Middle frontal gyrus (tissue), 1 donor: ENCODE measurements around the gene DOP1B.
"Not testable (repeated sequence)": the region's sequence is repeated elsewhere in the genome, so short reads cannot be mapped to it uniquely, and the experiment has no call there.

Experiments
- DNase-seq: peaks from one replicate; pipeline ENCODE4 v3.0.0-alpha.2; 2015; ENCODE audit warnings: low spot score; ENCODE audit errors: extremely low spot score

The DOP1B gene

DNA sequence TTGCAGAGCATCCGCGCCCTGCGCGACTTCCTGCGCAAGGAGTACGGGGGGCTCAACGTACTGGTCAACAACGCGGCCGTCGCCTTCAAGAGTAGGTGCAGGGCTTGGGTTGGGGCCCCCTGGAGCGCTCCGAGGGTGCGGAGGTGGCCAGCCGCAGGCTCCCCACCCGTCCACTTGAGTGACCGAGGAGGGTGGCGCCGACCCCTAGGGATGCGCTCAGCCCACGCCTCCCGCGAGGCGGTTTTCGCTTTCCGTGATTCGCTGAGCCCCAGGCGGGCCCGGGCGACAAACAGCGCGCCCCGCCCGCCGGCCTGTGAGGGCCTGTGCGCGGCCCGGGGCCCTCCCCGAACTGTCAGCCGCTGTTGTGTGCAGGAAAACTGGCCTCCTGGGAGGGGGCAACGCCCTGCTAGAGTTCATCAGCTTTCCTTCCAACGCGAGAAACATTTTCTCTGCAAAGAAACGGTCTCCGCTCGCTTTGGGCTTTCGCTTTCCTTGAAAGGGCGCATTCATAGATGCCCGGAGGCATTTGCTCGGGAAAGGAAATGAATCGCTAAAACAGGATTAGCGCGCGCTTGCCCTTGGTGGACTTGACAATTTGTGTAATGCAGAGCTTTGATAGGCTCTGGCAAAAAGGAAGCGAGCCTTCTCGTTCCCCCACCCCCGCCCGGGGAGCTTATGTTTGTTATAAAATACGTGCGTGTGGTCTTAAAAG is 21.1 kb upstream of the DOP1B start:
- peak; percentile 49 for DNase-seq

DNA sequence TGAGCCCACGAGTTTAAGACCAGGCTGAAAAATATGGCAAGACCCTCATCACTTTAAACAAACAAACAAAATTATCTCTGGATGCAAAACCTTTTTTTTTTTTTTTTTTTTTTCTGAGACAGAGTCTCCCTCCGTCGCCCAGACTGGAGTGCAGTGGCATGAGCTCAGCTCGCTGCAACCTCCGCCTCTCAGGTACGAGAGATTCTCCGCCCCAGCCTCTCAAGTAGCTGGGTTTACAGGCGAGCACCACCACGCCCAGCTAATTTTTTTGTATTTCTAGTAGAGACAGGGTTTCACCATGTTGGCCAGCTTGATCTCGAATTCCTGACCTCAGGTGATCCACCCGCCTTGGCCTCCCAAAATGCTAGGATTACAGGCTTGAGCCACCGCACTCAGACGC is 16.8 kb upstream of the DOP1B start:
- not testable (repeated sequence) for DNase-seq

DNA sequence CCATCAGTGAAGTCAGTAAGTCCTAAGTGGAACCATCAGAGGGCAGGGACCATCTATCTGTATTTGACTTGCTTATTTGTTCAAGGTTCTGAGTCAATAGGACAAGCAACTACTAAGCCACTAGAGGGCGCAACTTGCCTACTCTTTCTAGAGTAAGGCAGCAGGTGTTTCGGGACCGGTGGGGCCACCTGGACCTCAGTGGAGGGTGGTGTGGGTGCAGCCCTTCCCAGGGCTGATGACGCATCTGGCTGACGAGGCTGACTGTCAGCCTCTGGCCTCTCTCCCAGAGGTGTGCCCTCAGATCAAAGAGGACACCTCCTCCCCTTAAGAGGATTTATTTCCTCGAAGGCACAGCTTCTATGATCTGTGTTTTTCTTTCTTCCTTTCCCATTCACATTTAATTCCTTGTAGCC is 15.1 kb upstream of the DOP1B start:
- peak; percentile 82 for DNase-seq

DNA sequence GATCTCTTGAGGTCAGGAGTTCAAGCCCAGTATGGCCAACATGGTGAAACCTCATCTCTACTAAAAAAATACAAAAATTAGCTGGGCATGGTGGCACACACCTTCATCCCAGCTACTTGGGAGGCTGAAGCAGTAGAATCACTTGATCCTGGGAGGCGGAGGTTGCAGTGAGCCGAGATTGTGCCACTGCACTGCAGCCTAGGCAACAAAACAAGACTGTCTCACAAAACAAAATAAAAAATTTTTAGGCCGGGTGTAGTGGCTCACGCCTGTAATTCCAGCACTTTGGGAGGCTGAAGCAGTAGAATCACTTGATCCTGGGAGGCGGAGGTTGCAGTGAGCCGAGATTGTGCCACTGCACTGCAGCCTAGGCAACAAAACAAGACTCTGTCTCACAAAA is 12.4 kb upstream of the DOP1B start:
- not testable (repeated sequence) for DNase-seq

DNA sequence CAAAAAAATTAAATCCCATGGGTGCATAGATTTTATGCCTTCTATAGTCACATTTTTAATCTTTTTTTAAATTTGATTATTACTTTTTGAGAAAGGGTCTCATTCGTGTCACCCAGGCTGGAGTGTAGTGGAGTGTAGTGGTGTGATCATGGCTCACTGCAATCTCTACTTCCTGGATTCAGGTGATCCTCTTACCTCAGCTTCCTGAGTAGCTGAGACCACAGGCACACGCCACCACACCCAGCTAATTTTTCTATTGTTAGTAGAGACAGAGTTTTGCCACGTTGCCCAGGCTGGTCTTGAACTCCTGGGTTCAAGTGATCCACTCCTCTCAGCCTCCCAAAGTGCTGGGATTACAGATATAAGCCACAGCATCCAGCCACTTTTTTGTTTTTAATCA is 11.4 kb upstream of the DOP1B start:
- no peak for DNase-seq

DNA sequence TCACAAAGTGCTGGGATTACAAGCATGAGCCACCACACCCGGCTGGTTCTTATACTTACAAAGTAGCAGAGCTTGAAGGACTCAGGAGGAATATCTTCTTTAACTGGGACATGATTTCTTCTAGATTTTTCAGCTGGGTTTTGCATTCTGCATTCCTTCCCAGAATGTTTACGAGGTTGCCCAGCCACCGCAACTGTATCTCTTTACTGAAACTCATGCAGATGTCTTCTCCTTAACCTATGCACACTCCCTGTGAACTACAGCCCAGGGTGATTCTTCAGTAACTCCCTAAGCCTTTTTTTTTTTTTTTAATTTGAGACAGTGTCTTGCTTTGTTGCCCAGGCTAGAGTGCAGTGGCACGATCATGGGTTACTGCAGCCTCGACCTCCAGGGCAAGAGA is 8.7 kb upstream of the DOP1B start:
- DNase-seq = no peak

DNA sequence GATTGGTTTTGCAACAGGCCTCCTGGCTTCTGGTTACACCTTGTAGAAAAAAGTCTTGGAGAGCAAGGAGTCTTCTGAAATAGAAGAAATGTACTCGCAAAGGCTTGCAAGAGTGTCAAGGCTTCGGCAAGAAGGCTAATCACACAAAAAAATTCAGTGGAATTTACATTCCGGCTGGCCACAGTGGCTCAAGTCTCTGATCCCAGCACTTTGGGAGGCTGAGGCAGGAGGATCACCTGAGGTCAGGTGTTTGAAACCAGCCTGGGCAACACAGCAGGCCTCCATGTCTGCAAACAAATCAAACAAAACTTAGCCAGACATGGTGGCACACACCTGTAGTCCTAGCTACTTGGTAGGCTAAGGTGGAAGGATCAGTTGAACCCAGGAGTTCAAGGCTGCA is 7.7 kb upstream of the DOP1B start:
- DNase-seq = no peak

DNA sequence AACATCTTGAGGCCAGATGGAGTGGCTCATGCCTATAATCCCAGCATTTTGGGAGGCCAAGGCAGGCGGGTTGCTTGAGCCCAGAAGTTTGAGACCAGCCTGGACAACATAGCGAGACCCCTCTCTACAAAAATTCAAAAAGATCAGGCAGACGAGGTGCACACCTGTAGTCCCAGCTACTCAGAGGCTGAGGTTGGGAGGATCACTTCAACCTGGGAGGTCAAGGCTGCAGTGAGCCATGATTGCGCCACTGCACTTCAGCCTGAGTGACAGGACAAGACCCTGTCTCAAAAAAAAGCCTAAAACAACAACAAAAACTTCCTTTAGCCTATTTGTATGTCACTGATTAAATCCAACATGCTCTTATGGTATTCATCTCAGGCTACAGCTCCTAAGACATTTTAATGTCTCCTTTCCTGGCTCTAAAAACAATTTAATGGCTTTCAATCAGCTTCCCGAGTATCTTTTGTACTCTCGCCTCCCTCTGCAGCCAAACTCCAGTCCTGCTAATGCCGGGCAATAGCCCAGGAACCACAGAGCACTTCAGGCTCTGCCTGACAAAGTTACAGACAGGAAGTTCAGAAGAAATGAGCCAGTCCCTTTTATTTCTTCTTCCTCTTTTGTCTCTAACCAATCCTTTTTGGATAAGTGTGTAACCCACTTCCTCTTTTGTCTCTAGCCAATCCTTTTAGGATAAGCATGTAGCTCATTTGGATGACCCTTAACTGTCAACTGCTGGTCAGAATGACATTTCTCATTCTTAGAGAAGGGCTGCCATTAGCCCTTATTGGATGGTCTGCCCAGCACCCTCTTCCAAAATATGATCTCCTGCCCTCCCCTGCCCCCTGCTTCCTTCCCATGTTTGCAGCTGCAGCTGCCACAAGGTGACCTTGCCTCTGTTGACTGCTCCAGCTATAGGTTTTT is 6.6 kb upstream of the DOP1B start:
- no peak for DNase-seq

DNA sequence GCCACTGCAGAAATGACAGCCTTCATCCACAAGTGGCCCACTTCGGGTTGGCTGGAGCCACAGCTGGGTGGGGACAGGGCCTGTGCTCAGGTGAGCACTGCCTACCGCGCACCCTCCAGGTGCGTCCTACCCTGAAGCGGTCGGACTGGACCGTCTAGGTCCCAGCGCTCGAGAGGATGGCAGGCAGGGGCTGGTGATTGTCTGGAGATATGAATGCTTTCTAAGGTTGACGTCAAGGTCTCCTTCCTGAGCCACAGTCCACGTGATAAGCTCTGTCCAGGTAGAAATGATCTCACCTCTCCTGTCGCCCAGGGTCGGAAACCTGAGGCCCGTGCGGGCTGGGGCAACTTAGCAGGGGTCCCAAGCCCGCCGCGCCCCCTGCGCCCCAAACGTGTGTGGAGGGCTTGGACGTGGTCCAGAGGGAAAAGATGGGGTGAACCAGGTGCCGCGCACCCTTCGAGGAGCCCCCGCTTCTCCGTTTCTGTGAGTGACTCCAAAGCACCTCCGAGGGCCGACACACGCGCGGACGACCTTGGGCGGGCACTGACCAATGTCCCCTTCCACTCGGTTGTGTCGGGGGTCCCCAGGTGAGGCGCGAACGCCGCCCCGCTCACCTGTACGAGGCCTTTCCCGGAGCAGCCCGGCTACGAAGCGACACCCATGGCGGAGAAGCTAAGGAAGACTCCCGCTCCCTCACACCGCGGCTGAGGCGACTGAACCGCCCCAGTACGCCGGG is 853 bp upstream of the DOP1B start:
- DNase-seq = no peak

DNA sequence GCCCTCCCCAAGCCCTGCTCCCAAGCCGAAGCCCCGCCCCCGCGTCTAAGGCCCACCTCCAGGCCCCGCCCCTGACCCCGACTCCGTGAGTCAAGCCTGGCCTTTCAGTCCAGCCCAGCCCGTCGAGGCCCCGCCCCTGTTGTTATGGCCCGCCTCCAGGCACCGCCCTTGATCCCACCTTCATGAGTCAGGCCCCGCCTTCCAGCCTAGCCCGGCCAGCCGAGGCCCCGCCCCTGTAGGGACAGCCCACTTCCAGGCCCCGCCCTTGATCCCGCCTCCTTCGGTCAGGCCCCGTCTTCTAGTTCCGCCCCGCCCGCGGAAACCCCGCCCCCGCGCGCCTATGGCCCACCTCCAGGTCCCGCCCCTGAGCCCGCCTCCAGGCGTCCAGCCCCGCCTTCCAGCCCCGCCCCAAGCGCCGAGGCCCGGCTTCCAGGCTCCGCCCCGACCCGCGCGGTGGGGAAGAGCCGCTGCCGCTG is 247 bp upstream of the DOP1B start:
- peak; percentile 93 for DNase-seq

DNA sequence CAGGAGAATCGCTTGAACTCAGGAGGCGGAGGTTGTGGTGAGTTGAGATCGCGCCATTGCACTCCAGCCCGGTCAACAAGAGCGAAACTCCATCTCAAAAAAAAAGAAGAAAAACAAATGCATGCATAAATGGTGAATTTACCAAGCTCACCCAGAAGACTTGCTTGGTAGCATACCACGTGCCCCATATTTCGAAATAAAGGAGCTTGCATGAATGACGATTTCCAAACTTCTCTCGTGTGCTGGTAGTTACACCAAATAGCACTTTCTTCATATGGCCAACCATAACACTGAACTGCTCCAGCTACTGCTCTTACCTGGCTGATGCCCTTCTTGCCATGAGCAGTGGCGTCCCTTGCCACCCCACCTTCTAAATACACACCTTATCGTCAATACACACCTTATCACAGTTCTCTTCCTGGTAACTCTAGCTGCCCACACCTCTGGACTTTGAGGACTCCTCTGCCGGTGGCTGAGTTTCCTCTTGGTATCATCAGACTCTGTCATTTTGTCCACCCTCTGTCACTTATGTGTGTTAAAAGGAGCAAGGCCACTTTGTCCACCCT is 2.8 kb downstream of the DOP1B start:
- no peak for DNase-seq

DNA sequence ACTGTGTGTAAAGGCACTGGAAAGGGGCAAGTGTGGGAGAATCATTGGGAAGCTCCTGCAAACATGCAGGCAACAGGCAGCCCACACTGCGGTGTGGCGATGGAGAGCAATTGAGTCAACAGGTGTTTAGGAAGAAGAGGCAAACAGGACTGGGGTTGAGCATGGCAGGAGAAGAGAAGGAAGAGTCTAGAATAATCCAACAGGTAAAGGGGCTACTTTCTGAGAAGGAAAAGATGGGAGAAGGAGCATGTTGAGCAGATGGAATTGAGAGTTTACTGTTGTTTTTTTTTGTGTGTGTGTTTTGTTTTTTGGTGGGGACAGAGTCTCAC is 4.2 kb downstream of the DOP1B start:
- no peak for DNase-seq

DNA sequence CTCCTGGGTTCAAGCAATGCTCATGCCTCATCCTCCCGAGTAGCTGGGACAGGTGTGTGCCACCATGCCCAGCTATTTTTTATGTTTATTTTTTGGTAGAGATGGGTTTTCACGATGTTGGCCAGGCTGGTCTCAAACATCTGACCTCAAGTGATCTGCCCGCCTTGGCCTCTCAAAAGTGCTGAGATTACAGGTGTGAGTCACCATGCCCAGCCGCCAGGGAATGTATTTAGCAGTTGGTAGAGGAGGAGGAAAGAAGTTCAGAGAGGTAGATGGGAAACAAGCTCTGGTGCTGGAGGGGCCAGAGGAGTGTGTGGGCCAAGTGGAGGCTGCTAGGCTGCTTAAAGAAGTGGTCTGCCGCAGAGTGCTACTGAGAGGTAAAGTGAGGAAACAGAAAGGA is 6.0 kb downstream of the DOP1B start:
- DNase-seq = no peak

DNA sequence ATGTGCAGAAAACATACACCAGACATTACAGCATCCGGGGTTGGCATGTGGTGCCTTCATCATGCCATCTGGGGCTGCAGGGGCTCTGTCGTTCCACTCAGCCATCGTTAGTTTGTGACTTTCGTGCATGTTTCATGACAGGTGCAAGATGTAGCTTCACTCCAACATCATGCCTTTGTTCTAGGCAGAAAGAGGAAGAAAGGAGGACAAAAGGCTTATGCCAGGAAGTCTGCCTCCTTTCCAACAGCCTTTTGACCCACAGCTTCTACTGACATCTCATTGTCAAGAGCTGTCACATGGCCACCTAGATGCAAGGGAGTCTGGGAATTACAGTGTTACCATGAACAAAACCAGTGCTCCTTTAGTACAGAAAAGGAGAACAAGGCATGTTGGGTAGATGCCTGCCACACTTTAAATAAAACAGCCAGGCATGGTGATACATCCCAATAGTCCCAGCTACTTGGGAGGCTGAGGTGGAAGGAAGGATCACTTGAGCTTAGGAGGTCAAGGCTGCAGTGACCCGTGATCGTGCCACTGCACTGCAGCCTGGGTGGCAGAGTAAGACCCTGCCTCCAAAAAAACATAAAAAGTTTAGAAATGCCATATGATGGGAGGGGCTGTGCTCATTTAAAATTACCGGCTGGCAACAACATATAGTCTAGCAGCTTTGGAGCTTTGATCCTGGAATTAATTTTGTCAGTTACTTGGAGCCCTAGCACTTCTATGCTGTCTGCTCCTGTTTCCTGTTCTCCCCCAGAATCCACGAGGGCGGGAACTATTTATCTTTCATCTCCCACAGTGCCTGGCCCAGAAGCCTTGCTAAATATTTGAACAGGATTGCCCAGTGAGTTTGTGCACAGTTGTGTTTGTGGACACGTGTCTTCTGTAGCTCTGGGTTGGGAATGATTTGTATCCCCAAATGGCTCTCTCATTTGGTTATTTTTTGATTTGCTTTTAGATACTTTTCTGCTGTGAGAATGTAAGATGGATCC is 7.4 kb downstream of the DOP1B start:
- DNase-seq = no peak

DNA sequence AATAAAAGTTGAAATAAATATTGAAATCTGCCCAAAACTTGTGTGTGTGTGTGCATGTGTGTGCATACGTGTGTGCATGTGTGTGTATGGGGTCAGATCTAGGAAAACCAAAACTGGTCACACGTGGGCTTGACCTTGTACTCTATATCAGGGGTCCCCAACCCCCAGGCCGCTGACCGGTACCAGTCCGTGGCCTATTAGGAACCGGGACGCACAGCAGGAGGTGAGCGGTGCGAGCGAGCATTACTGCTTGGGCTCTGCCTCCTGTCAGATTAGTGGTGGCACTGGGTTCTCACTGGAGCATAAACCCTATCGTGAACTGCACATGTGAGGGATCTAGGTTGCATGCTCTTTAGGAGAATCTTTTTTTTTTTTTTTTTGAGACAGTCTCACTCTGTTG is 8.7 kb downstream of the DOP1B start:
- DNase-seq = no peak

DNA sequence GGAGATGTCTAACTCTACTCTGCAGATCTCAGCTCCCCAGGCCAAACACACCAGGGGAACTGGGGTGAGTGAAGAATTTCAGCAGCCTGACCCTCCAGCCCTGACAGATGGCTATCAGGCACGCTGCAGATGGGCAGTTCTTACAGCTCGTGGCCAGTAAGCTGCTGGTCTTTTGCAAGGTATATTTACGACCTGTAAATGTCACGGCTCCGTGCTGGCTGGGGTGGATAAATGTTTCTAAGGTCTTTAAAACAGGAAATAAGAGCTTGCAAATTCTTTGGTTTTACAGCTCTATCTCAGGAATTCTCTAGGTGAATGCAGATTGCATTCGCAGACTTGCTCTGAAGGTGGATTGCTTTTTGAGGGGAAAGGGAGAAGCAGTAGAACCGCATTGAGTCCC is 10.1 kb downstream of the DOP1B start:
- DNase-seq = no peak

DNA sequence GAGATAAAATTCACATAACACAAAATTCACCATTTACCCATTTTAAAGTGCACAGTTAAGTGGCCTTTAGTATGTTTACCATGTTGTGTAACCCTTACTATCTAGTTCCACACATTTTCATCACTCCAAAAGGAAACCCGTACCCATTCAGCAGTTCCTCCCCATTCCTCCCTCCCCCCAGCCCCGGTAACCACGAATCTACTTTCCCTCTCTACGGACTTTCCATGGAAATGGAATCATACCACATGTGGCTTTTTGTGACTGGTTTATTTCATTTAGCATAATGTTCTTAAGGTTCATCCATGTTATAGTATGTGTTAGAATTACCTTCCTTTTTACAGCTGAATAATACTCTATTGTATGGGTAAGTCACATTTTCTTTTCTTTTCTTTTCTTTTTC is 10.9 kb downstream of the DOP1B start:
- DNase-seq = no peak

DNA sequence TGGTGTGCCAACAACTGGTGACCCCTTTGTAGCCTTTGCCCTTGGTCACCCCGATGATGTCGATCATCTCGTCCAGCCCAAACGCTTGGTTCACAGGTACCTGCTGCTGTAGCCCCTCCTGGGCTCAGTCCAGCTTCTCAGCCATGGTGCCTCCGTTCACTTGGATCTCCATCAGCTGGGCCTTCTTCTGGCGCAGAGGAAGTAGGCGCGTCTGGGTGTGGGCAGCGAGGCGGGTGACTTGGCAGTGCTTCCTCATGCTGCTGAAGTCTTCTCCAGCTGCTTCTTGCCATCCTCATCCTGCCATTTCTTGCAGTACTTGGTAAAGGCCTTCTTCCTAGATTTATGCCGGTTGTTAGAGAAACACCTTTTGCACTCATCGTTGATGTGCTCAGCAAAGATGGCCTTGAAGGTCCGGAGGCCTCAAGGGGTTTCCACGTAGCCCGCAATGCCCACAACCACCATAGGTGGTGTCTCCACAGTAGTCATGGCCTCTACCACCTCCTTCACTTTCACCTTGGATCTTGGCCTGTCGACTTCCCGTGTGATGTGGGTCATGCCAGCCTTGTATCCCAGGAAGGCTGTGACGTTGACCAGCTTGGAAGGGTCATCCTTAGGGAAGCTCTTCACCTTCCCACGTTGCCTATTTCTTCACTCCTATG is 13.0 kb downstream of the DOP1B start:
- no peak for DNase-seq

DNA sequence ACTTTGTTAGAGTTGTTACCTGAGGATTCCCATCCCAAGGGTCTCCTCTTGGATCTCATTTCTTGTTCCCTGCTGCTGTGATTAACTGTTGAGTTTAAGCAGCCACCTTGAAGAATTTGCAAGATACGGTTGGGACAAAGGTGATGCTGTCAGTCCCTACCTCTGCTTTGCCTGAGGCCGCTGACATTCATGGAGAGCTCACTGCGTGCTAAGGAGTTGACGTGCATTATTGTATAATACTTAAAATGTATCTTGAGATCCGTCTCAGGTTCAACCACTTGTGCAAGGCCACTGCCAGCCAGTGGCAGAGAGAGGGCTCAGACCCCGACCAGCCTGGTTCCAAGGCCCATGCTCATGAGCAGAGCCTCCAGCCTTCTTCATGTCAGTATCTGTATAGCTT is 14.2 kb downstream of the DOP1B start:
- no peak for DNase-seq

DNA sequence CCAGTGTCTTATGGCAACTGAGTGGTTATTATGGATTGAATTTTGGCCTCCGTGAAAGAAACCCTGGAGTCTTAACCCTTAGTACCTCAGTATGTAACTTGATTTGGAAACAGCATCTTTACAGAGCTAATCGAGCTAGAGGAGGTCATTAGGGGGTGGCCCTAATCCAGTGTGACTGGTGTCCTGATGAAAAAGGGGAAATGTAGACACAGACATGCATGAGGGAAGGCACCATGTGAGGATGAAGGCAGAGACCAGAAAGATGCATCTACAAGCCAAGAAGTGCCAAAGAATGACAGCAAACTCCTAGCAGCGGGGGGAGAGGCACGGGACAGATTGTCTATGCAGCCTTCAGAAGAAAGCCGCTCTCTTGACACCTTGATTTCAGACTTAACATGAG is 14.7 kb downstream of the DOP1B start:
- DNase-seq = no peak
